Left ventricle myocardium inferior (tissue), 1 donor: ENCODE results near the gene CTRB1. TPM values are rescaled to one million over a fixed set of nuclear protein-coding genes. Genes with fewer than 3 reads are reported as not detected.
"Not testable (repeated sequence)": the region's sequence is repeated elsewhere in the genome, so short reads cannot be mapped to it uniquely, and the experiment has no call there.

ENCODE experiments used
- DNase-seq: peaks from one replicate; pipeline ENCODE4 v3.0.0-alpha.2; 2020
- H3K27ac ChIP-seq: fragments of 200-600 bp; replicated peaks from 2 replicates; pipeline ENCODE4 v1.8.0; 2021
- H3K27me3 ChIP-seq: fragments of 200-600 bp; 2 replicates; pipeline ENCODE4 v1.8.0; 2021; ENCODE audit warnings: low read depth
- H3K36me3 ChIP-seq: fragments of 200-600 bp; 2 replicates; pipeline ENCODE4 v1.8.0; 2021
- H3K4me1 ChIP-seq: fragments of 200-600 bp; 2 replicates; pipeline ENCODE4 v1.8.0; 2021
- H3K4me3 ChIP-seq: fragments of 200-600 bp; 2 replicates; pipeline ENCODE4 v1.8.0; 2021; ENCODE audit warnings: mild to moderate bottlenecking, moderate library complexity
- H3K9me3 ChIP-seq: fragments of 200-600 bp; replicated peaks from 2 replicates; pipeline ENCODE4 v1.8.0; 2021
- intact Hi-C: fragments of 100-400 bp; cut with micrococcal nuclease; formaldehyde crosslinking; loops from one replicate; pipeline ENCODE4 v1.11.0; 2022
- total RNA-seq: library from RNA; stranded (reverse); fragmentation: NEBNext Ultra II Directional; extraction: Animal tissue kit (Norgen Biotek cat#: 25700); gene quantifications from one replicate; pipeline ENCODE4 v1.2.1, GENCODE V29; 2021
- TF ChIP-seq, protein P1 (sequence below): fragments of 200-600 bp; IDR thresholded peaks from 2 replicates; pipeline ENCODE4 v1.8.0; 2021; ENCODE audit warnings: antibody characterized with exemption, mild to moderate bottlenecking, borderline replicate concordance
- donor health status: DM: no; HTN: yes; CAD: no; lungs with severe emphysema.

Gene CTRB1
- total RNA-seq, 1 donor from 2014 or later, result not detected

DNA sequence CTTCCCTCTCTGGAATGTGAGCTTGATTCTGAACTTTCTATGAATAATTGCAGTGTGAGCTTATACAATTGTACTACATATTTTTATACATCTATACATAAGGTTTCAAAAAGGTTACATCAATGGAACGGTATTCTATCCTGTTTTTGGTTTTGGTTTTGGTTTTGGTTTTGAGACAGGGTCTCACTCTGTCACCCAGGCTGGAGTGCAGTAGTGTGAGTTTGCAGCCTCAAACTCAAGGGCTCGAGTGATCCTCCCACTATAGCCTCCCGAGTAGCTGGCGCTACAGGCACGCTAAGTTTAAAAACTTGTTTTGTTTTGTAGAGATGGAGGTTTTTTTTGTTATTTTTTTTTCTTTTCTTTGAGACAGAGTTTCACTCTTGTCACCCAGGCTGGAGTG, 1.1 kb downstream of the CTRB1 start:
- Histone ChIP-seq H3K27ac (no peak overlapping the region), H3K36me3 (no peaks in the 10 kb centered on the region), H3K9me3 (no peaks in the 10 kb centered on the region), H3K4me3 (no peak overlapping the region), H3K27me3 (peaks cover 7% of the 10 kb centered on the region), H3K4me1 (no peaks in the 10 kb centered on the region)
- intact Hi-C loops, result no loop called here
- TF ChIP-seq, protein P1, sequence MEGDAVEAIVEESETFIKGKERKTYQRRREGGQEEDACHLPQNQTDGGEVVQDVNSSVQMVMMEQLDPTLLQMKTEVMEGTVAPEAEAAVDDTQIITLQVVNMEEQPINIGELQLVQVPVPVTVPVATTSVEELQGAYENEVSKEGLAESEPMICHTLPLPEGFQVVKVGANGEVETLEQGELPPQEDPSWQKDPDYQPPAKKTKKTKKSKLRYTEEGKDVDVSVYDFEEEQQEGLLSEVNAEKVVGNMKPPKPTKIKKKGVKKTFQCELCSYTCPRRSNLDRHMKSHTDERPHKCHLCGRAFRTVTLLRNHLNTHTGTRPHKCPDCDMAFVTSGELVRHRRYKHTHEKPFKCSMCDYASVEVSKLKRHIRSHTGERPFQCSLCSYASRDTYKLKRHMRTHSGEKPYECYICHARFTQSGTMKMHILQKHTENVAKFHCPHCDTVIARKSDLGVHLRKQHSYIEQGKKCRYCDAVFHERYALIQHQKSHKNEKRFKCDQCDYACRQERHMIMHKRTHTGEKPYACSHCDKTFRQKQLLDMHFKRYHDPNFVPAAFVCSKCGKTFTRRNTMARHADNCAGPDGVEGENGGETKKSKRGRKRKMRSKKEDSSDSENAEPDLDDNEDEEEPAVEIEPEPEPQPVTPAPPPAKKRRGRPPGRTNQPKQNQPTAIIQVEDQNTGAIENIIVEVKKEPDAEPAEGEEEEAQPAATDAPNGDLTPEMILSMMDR, result no peak
- no peak for DNase-seq

- peaks cover 16% of the 10 kb centered on the region for H3K4me1 ChIP-seq
- intact Hi-C loops, result no loop called here
- no peak for DNase-seq
Observed at GRCh38 chr16:75222271-75222783, 3.5 kb downstream of the CTRB1 start.

DNA sequence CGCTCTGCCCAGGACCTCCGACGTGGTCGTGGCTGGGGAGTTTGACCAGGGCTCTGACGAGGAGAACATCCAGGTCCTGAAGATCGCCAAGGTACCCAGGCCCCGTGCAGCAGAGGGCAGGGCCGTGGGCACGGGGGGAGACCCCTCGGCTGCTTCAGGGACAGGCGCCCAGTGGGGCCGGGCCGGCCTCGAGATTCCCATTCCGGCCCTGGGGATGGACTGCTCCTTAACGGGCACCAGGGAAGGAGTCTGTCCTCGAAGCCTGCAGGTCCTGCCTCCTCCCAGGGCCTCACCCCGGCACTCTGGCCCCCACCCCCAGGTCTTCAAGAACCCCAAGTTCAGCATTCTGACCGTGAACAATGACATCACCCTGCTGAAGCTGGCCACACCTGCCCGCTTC, 4.3 kb downstream of the CTRB1 start:
- H3K27me3 ChIP-seq, result peaks cover 10% of the 10 kb centered on the region
- DNase-seq, H3K27ac ChIP-seq, intact Hi-C loops, H3K9me3 ChIP-seq, H3K4me3 ChIP-seq, H3K36me3 ChIP-seq: not testable (repeated sequence)
- H3K4me1 ChIP-seq, result peaks cover 18% of the 10 kb centered on the region

More at GRCh38 chr16:75222271-75222783, 3.5 kb downstream of the CTRB1 start:
- TF ChIP-seq, protein P1, result no peak
- Histone ChIP-seq H3K4me3 (no peak overlapping the region), H3K27me3 (peaks cover 10% of the 10 kb centered on the region), H3K9me3 (no peaks in the 10 kb centered on the region), H3K36me3 (no peaks in the 10 kb centered on the region), H3K27ac (no peak overlapping the region)

- H3K27ac ChIP-seq, result no peak overlapping the region
- peaks cover 10% of the 10 kb centered on the region for H3K27me3 ChIP-seq
- intact Hi-C loops, result loop anchor here (2.0 kb wide), 1 partner anchor 18 kb away; the partner anchor contains the start of gene CTRB2
- peaks cover 20% of the 10 kb centered on the region for H3K36me3 ChIP-seq
- no peak overlapping the region for H3K4me3 ChIP-seq
- TF ChIP-seq, protein P1, result no peak
- no peaks in the 10 kb centered on the region for H3K9me3 ChIP-seq
- no peak for DNase-seq
- H3K4me1 ChIP-seq, result peaks cover 18% of the 10 kb centered on the region
Observed at GRCh38 chr16:75224306-75225082, 5.7 kb downstream of the CTRB1 start.

- no peaks in the 10 kb centered on the region for H3K9me3 ChIP-seq
- no peak overlapping the region for H3K4me3 ChIP-seq
- TF ChIP-seq, protein P1, result no peak
- H3K27me3 ChIP-seq, result peaks cover 10% of the 10 kb centered on the region
- intact Hi-C loops, result loop anchor here (2.0 kb wide), 1 partner anchor 18 kb away; the partner anchor contains the start of gene CTRB2
- no peak for DNase-seq
- peaks cover 25% of the 10 kb centered on the region for H3K36me3 ChIP-seq
- H3K27ac ChIP-seq, result no peak overlapping the region
- H3K4me1 ChIP-seq, result peaks cover 23% of the 10 kb centered on the region
Observed at GRCh38 chr16:75225092-75225491, 6.3 kb downstream of the CTRB1 start.
